OCI-LY3 (cell line): ENCODE data around the gene MED16.

Experiments
- EZH2phosphoT487 ChIP-seq: fragments of 200-600 bp; shearing (Covaris generic); IDR thresholded peaks from 2 replicates; pipeline ENCODE4 v1.6.1; 2018; ENCODE audit warnings: antibody characterized with exemption, mixed run types, low read depth
- TF ChIP-seq, protein P1 (sequence below): fragments of 200-600, 300-600 bp; sonication (generic); IDR thresholded peaks from 2 replicates; pipeline ENCODE4 v1.5.1; 2014; ENCODE audit warnings: antibody characterized with exemption, low read length, low read depth

- TF ChIP-seq, protein P1, sequence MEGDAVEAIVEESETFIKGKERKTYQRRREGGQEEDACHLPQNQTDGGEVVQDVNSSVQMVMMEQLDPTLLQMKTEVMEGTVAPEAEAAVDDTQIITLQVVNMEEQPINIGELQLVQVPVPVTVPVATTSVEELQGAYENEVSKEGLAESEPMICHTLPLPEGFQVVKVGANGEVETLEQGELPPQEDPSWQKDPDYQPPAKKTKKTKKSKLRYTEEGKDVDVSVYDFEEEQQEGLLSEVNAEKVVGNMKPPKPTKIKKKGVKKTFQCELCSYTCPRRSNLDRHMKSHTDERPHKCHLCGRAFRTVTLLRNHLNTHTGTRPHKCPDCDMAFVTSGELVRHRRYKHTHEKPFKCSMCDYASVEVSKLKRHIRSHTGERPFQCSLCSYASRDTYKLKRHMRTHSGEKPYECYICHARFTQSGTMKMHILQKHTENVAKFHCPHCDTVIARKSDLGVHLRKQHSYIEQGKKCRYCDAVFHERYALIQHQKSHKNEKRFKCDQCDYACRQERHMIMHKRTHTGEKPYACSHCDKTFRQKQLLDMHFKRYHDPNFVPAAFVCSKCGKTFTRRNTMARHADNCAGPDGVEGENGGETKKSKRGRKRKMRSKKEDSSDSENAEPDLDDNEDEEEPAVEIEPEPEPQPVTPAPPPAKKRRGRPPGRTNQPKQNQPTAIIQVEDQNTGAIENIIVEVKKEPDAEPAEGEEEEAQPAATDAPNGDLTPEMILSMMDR: no peak
- TF ChIP-seq EZH2phosphoT487: no peak
Measured at GRCh38 chr19:920051-920864, 27.3 kb upstream of the MED16 start.
